RWPE2 (cell line): Measurements from ENCODE around the gene CPS1.

ENCODE experiments used
- ATAC-seq: fragments of 200-7000 bp; cut with Tn5 transposase; 3 replicates; pipeline ENCODE4 v1.9.1; 2021; ENCODE audit warnings: low read depth
- DNase-seq: peaks from one replicate; pipeline ENCODE4 v3.0.0-alpha.2; 2020; ENCODE audit warnings: low spot score
- H3K27ac ChIP-seq: fragments of 450-650 bp; 2 replicates; pipeline ENCODE4 v1.5.1; 2017; ENCODE audit warnings: mild to moderate bottlenecking; ENCODE audit not compliant: poor library complexity, severe bottlenecking
- H3K27me3 ChIP-seq: fragments of 250-450 bp; sonication (Bioruptor Pico); 2 replicates; pipeline ENCODE4 v1.5.1; 2021; ENCODE audit warnings: mild to moderate bottlenecking, moderate library complexity; ENCODE audit not compliant: insufficient read depth, poor library complexity, severe bottlenecking
- H3K36me3 ChIP-seq: fragments of 250-450 bp; sonication (Bioruptor Pico); 2 replicates; pipeline ENCODE4 v1.5.1; 2020; ENCODE audit warnings: low read depth, mild to moderate bottlenecking, moderate library complexity
- H3K4me1 ChIP-seq: fragments of 250-450 bp; sonication (Bioruptor Pico); 2 replicates; pipeline ENCODE4 v1.5.1; 2021; ENCODE audit warnings: mild to moderate bottlenecking, moderate library complexity; ENCODE audit not compliant: insufficient read depth, poor library complexity, severe bottlenecking
- H3K4me3 ChIP-seq: fragments of 250-450 bp; sonication (Bioruptor Pico); 2 replicates; pipeline ENCODE4 v1.5.1; 2021; ENCODE audit warnings: mild to moderate bottlenecking, moderate library complexity; ENCODE audit not compliant: severe bottlenecking
- H3K9me3 ChIP-seq: fragments of 250-450 bp; sonication (Bioruptor Pico); 2 replicates; pipeline ENCODE4 v1.5.1; 2021; ENCODE audit warnings: mild to moderate bottlenecking, moderate library complexity; ENCODE audit not compliant: severe bottlenecking
- TF ChIP-seq, protein P1 (sequence below): fragments of 450-650 bp; IDR thresholded peaks from one replicate; pipeline ENCODE4 v1.5.1; 2017; ENCODE audit warnings: mild to moderate bottlenecking, moderate library complexity; ENCODE audit not compliant: poor library complexity, severe bottlenecking

CPS1 gene

DNA sequence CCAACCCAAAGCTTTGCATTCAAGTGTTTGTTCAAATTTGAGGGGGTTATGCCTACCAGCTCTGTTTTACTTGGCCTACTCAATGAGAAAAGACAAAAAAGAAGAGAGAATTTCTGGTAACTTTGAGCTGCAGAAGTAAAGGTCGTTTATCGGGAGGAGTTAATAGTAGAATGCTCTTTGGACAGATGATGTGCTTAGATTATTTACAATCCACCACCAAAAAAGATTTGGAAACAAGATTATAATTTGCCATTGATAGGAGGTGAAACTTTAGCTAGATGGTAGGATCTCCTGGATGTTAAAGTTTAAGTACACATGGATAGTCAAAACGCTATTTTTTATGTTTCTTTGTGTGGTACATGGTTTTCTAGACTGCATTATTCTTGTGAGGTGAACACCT is 24.9 kb upstream of the CPS1 start:
- H3K27me3 ChIP-seq: no peaks in the 10 kb centered on the region
- no peak overlapping the region for H3K4me3 ChIP-seq
- no peaks in the 10 kb centered on the region for H3K9me3 ChIP-seq
- DNase-seq (no peak), ATAC-seq (no peak)
- no peak overlapping the region for H3K27ac ChIP-seq
- no peaks in the 10 kb centered on the region for H3K36me3 ChIP-seq
- no peaks in the 10 kb centered on the region for H3K4me1 ChIP-seq
- TF ChIP-seq, protein P1, sequence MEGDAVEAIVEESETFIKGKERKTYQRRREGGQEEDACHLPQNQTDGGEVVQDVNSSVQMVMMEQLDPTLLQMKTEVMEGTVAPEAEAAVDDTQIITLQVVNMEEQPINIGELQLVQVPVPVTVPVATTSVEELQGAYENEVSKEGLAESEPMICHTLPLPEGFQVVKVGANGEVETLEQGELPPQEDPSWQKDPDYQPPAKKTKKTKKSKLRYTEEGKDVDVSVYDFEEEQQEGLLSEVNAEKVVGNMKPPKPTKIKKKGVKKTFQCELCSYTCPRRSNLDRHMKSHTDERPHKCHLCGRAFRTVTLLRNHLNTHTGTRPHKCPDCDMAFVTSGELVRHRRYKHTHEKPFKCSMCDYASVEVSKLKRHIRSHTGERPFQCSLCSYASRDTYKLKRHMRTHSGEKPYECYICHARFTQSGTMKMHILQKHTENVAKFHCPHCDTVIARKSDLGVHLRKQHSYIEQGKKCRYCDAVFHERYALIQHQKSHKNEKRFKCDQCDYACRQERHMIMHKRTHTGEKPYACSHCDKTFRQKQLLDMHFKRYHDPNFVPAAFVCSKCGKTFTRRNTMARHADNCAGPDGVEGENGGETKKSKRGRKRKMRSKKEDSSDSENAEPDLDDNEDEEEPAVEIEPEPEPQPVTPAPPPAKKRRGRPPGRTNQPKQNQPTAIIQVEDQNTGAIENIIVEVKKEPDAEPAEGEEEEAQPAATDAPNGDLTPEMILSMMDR: no peak

DNA sequence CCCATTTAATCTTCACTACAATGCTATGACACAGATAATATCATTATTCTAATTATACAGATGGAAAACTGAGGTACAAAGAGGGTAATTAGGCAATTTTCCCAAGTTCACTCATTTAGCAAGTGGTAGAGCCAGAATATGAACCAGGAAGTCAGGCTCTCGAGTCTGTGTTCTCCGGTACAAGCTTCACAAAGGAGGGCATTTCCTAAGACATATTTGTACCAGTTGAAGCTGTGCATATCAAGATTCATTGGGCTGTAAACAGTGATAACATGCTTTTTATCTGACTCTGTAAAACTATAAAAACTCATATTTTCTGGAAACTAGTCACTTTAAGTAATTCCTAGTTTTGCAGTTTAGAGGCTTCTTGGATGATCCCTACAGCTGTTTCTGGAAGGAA is 23.0 kb upstream of the CPS1 start:
- ATAC-seq: no peak
- H3K27ac ChIP-seq: no peak overlapping the region
- no peak overlapping the region for H3K4me3 ChIP-seq
- TF ChIP-seq, protein P1: no peak
- no peaks in the 10 kb centered on the region for H3K9me3 ChIP-seq
- H3K36me3 ChIP-seq: no peaks in the 10 kb centered on the region
- H3K27me3 ChIP-seq: no peaks in the 10 kb centered on the region
- H3K4me1 ChIP-seq: no peaks in the 10 kb centered on the region
- no peak for DNase-seq

DNA sequence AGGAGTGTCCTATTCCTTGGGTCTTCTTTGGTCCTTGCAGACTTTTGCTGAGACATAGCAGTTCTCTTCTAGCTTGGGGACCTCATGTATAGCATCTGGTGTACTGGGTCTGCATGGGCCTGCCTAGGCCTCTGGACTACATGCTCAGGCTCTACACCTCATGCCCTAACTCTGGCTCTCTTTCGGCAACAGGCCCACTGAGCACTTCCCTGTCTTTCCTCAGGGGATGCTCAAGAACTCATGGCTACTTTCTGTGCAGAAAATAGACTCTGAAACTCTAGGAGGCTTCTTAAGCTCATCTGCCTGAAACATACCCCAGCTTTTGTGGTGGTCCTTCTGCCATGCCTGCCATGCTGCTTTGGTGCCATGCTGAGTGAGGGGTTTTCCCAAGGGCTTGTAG is 21.5 kb upstream of the CPS1 start:
- Histone ChIP-seq H3K9me3 (no peaks in the 10 kb centered on the region), H3K36me3 (no peaks in the 10 kb centered on the region), H3K4me3 (no peak overlapping the region), H3K4me1 (no peaks in the 10 kb centered on the region), H3K27me3 (no peaks in the 10 kb centered on the region), H3K27ac (no peak overlapping the region)
- TF ChIP-seq, protein P1: no peak
- ATAC-seq (no peak), DNase-seq (no peak)

DNA sequence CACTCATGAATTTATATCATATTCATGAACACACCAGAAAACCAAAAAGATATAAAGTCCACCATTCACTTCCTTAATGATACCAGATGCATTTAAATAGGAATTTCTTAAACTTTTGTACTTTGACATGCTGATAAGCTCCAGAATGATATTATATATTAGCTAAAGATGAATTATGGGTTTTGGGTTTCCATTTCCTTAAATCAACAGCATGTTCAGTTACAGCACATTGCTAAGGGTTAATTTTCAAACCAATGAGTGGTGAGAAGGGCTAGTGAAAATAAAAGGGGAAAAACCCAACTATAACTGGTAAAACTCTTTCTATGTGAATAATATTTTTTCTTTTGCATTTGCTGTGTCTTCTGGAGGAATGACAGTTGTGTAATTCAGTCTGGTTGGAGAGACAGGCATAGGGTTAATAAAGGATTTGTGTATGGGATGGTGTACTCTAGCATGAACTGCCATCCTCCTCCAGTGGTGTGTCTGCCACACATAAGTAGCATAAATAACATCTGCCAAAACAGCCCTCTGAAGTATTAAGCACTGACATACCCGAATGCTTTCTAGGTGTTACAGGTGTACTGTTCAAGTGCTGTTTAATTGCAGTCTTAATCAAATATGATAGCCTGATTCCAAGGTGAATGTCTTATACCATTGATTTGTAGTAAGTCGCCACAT is 19.3 kb upstream of the CPS1 start:
- H3K4me3 ChIP-seq: no peak overlapping the region
- no peaks in the 10 kb centered on the region for H3K9me3 ChIP-seq
- no peaks in the 10 kb centered on the region for H3K36me3 ChIP-seq
- no peak overlapping the region for H3K27ac ChIP-seq
- DNase-seq: no peak
- H3K4me1 ChIP-seq: no peaks in the 10 kb centered on the region
- no peaks in the 10 kb centered on the region for H3K27me3 ChIP-seq
- TF ChIP-seq, protein P1: no peak
- no peak for ATAC-seq

- Histone ChIP-seq H3K9me3 (no peaks in the 10 kb centered on the region), H3K4me1 (no peaks in the 10 kb centered on the region), H3K4me3 (no peak overlapping the region), H3K27ac (no peak overlapping the region), H3K27me3 (no peaks in the 10 kb centered on the region), H3K36me3 (no peaks in the 10 kb centered on the region)
- TF ChIP-seq, protein P1: no peak
- ATAC-seq: no peak
- DNase-seq: no peak
Observed at GRCh38 chr2:210539035-210539434, 17.4 kb upstream of the CPS1 start.
